B cell (primary cell): ENCODE measurements around the gene FXYD2. TPM values are rescaled to one million over a fixed set of nuclear protein-coding genes. Genes with fewer than 3 reads are reported as not detected.

Source experiments
- ATAC-seq: fragments of 200-7000 bp; cut with Tn5 transposase; one replicate; pipeline ENCODE4 v1.10.0; 2021; ENCODE audit warnings: low read depth, mild to moderate bottlenecking, moderate number of reproducible peaks, moderate library complexity
- CTCF ChIA-PET: fragments of 350-600 bp; sonication (Branson Sonifier 250); formaldehyde crosslinking; loops from one replicate; lab custom pipeline; 2021; ENCODE audit warnings: antibody characterized with exemption, inconsistent platforms; lab: Charles Lee
- POLR2A ChIA-PET: fragments of 350-600 bp; sonication (Branson Sonifier 250); formaldehyde crosslinking; loops from one replicate; lab custom pipeline; 2021; ENCODE audit warnings: antibody characterized with exemption; lab: Charles Lee
- DNase-seq: peaks from one replicate; pipeline ENCODE4 v3.0.0; 2013
- H2AFZ ChIP-seq: 2 replicates; pipeline ENCODE4 v1.6.1; 2012; ENCODE audit warnings: mild to moderate bottlenecking, low read depth, low read length; ENCODE audit not compliant: insufficient read depth, poor library complexity, severe bottlenecking
- H3K27ac ChIP-seq, 2 donors: 1 replicate in 1 of 2; 2 replicates in 1 of 2; pipeline ENCODE4 v1.5.1; 2012 to 2013; ENCODE audit warnings: low read length in 2 of 2, mild to moderate bottlenecking in 2 of 2, moderate library complexity in 1 of 2
- H3K27me3 ChIP-seq, 4 experiments: fragments of 200-600 bp in 1 of 4; sonication (generic) in 1 of 4; replicated peaks in 1 of 4; 1 replicate in 2 of 4; 2 replicates in 2 of 4; pipeline versions ENCODE4 v1.6.1 to v1.7.0; 2013 to 2016; ENCODE audit warnings: low read length in 3 of 4, mild to moderate bottlenecking in 2 of 4, mixed read lengths in 1 of 4, moderate library complexity in 1 of 4; ENCODE audit not compliant: insufficient read depth in 4 of 4, control insufficient read depth in 3 of 4; ENCODE audit errors: control extremely low read depth in 1 of 4
- H3K36me3 ChIP-seq, 2 experiments: replicated peaks in 1 of 2; 1 replicate in 1 of 2; 2 replicates in 1 of 2; pipeline versions ENCODE4 v1.6.1 to v1.7.1; 2013; ENCODE audit warnings: low read length in 1 of 2; ENCODE audit not compliant: insufficient read depth in 2 of 2, control insufficient read depth in 1 of 2; ENCODE audit errors: control extremely low read depth in 1 of 2, extremely low read depth in 1 of 2
- H3K4me1 ChIP-seq, 2 donors: fragments of 200-600 bp in 1 of 2; sonication (generic) in 1 of 2; 1 replicate in 1 of 2; 2 replicates in 1 of 2; pipeline versions ENCODE4 v1.5.1 to v1.6.1; 2013 to 2017; ENCODE audit warnings: low read length in 2 of 2; ENCODE audit not compliant: control insufficient read depth in 2 of 2, insufficient read depth in 2 of 2
- H3K4me2 ChIP-seq: replicated peaks from 2 replicates; pipeline ENCODE3; 2012; ENCODE audit warnings: mild to moderate bottlenecking, low read depth, low read length; ENCODE audit not compliant: poor library complexity, severe bottlenecking
- H3K4me3 ChIP-seq, 5 experiments: fragments of 200-600 bp in 1 of 5; sonication (generic) in 1 of 5; 1 replicate in 3 of 5; 2 replicates in 2 of 5; pipeline versions ENCODE4 v1.5.1 to v1.7.0; 2011 to 2016; ENCODE audit warnings: low read length in 4 of 5, mild to moderate bottlenecking in 4 of 5, low read depth in 2 of 5, control low read depth in 1 of 5, moderate library complexity in 1 of 5; ENCODE audit not compliant: insufficient read depth in 1 of 5; ENCODE audit errors: control extremely low read depth in 1 of 5, extremely low read depth in 1 of 5
- H3K79me2 ChIP-seq: fragments of 200-600 bp; sonication (generic); one replicate; pipeline ENCODE4 v1.6.0; 2016; ENCODE audit warnings: low read length; ENCODE audit not compliant: control insufficient read depth, insufficient read depth
- H3K9ac ChIP-seq: fragments of 200-600 bp; sonication (generic); 2 replicates; pipeline ENCODE4 v1.6.1; 2017; ENCODE audit warnings: mild to moderate bottlenecking, low read length, moderate library complexity
- H3K9me3 ChIP-seq, 3 donors: one replicate each; pipeline versions ENCODE4 v1.6.1 to v1.7.1; 2013; ENCODE audit warnings: low read length in 2 of 3; ENCODE audit not compliant: control insufficient read depth in 2 of 3, insufficient read depth in 1 of 3; ENCODE audit errors: control extremely low read depth in 1 of 3
- H4K20me1 ChIP-seq: 2 replicates; pipeline ENCODE4 v1.6.0; 2012; ENCODE audit warnings: mild to moderate bottlenecking, low read length; ENCODE audit not compliant: insufficient read depth, control insufficient read depth, poor library complexity, severe bottlenecking
- H3K27ac Mint-ChIP-seq: one replicate; pipeline ENCODE4 v1.8.0; 2021; ENCODE audit warnings: mixed read lengths
- H3K27me3 Mint-ChIP-seq: one replicate; pipeline ENCODE4 v1.8.0; 2021; ENCODE audit warnings: mixed read lengths
- H3K4me1 Mint-ChIP-seq: one replicate; pipeline ENCODE4 v1.8.0; 2021; ENCODE audit warnings: mixed read lengths
- H3K4me3 Mint-ChIP-seq: one replicate; pipeline ENCODE4 v1.8.0; 2021; ENCODE audit warnings: mixed read lengths
- H3K9me3 Mint-ChIP-seq: one replicate; pipeline ENCODE4 v1.8.0; 2022; ENCODE audit warnings: mixed read lengths; ENCODE audit not compliant: insufficient read depth
- EZH2 ChIP-seq: IDR thresholded peaks from 2 replicates; pipeline ENCODE4 v1.6.1; 2012; ENCODE audit warnings: borderline replicate concordance, low read depth, mild to moderate bottlenecking, moderate library complexity, low read length; ENCODE audit not compliant: insufficient read depth, poor library complexity, severe bottlenecking
- WGBS: methylation state at CpG from one replicate; pipeline ENCODE4 v1.1.5; 2013; ENCODE audit warnings: missing lambda C conversion rate; ENCODE audit not compliant: insufficient coverage; 5-methylcytosine and 5-hydroxymethylcytosine counted together
- intact Hi-C: fragments of 100-400 bp; cut with micrococcal nuclease; formaldehyde crosslinking; loops from one replicate; pipeline ENCODE4 v1.10.0; 2022
- polyA plus RNA-seq: library from polyadenylated mRNA; depleted of rRNA; stranded (reverse); fragments of >200 nt; gene quantifications from 2 replicates; pipeline ENCODE4 v1.2.3, GENCODE V29; 2012
- total RNA-seq, 2 donors: library from RNA; stranded (reverse); fragments of 120-200 nt in 1 of 2; gene quantifications; 1 replicate in 1 of 2; 2 replicates in 1 of 2; pipeline versions ENCODE4 v1.2.3 to v1.2.4, GENCODE V29; 2013 to 2022
- TF ChIP-seq, protein P1 (sequence below): fragments of 200-600 bp; IDR thresholded peaks from one replicate; pipeline ENCODE4 v1.8.0; 2022; ENCODE audit warnings: antibody characterized with exemption, mild to moderate bottlenecking

Gene FXYD2
- total and polyA plus RNA-seq, 2 donors (not counting 1 experiment from before 2014, with no cell fraction given) = 0.61 to 19.5 TPM

DNA sequence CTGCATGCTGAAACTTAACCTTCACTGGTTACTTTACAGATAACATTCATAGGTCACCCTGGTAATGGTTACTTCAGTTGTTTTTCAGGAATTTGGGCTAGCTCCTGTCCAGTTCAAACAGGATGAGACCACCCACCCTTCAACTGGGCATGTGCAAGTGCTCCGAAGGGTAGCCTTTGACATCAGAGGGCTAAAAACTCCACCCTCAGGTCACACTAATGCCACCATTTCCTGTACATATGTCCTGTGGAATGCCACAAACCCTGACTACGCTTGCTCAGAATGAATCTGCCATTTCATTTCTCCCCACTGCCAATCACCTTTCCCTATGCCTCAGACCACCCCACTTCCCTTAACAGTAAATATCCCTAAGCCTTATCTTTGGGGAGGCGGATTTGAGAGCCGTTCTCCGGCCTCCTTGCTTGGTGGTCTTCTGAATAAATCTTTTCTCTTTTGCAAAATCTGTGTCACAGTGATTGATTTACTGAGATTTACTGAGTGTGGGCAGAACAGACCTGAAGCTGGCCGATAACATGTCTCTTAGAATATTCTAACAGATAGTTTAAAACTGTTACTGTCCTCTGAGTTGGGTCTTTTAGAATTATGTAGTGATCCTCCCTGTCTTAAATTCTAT is 25.4 kb upstream of the FXYD2 start:
- Histone ChIP-seq H3K4me2 (no peak overlapping the region), H3K4me1 (no peaks in the 10 kb centered on the region), H3K4me3 (no peak overlapping the region), H3K79me2 (no peaks in the 10 kb centered on the region), H4K20me1 (no peaks in the 10 kb centered on the region), H2AFZ (no peak overlapping the region), H3K36me3 (no peaks in the 10 kb centered on the region), H3K27me3 (peaks cover 0 to 19% (median 7%) of the 10 kb centered on the region in 4 experiments), H3K9ac (no peak overlapping the region), H3K27ac (no peak overlapping the region), H3K9me3 (peaks cover 0 to 5% (median 2%) of the 10 kb centered on the region in 3 donors)
- H3K4me1 Mint-ChIP-seq = no peaks in the 10 kb centered on the region
- H3K9me3 Mint-ChIP-seq = peaks cover 8% of the 10 kb centered on the region
- H3K27ac Mint-ChIP-seq = no peak overlapping the region
- DNase-seq = no peak
- ChIA-PET CTCF (interaction anchor here (1.1 to 5.5 kb wide), 3 partner anchors 93 to 203 kb away, joined by 4 to 37 read pairs (median 10); no protein-coding TSS in a partner anchor), POLR2A (no interaction called here)
- intact Hi-C loops = no loop called here
- H3K4me3 Mint-ChIP-seq = no peak overlapping the region
- TF ChIP-seq, protein P1, sequence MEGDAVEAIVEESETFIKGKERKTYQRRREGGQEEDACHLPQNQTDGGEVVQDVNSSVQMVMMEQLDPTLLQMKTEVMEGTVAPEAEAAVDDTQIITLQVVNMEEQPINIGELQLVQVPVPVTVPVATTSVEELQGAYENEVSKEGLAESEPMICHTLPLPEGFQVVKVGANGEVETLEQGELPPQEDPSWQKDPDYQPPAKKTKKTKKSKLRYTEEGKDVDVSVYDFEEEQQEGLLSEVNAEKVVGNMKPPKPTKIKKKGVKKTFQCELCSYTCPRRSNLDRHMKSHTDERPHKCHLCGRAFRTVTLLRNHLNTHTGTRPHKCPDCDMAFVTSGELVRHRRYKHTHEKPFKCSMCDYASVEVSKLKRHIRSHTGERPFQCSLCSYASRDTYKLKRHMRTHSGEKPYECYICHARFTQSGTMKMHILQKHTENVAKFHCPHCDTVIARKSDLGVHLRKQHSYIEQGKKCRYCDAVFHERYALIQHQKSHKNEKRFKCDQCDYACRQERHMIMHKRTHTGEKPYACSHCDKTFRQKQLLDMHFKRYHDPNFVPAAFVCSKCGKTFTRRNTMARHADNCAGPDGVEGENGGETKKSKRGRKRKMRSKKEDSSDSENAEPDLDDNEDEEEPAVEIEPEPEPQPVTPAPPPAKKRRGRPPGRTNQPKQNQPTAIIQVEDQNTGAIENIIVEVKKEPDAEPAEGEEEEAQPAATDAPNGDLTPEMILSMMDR = no peak
- no peak for TF ChIP-seq EZH2
- peaks cover 37% of the 10 kb centered on the region for H3K27me3 Mint-ChIP-seq
- 63% methylated on average over 3 of the region's 6 CpGs for whole genome bisulfite sequencing
- ATAC-seq = no peak
